AG08396 (cell line): ENCODE data around the gene C14orf132.
A peak's percentile ranks its signal among the peaks of the same experiment; 100 is the strongest.
"Not testable (repeated sequence)": the region's sequence is repeated elsewhere in the genome, so short reads cannot be mapped to it uniquely, and the experiment has no call there.

Source experiments
- DNase-seq: peaks from one replicate; pipeline ENCODE4 v3.0.0; 2012; ENCODE audit warnings: low spot score, mixed read lengths

Gene C14orf132

DNA sequence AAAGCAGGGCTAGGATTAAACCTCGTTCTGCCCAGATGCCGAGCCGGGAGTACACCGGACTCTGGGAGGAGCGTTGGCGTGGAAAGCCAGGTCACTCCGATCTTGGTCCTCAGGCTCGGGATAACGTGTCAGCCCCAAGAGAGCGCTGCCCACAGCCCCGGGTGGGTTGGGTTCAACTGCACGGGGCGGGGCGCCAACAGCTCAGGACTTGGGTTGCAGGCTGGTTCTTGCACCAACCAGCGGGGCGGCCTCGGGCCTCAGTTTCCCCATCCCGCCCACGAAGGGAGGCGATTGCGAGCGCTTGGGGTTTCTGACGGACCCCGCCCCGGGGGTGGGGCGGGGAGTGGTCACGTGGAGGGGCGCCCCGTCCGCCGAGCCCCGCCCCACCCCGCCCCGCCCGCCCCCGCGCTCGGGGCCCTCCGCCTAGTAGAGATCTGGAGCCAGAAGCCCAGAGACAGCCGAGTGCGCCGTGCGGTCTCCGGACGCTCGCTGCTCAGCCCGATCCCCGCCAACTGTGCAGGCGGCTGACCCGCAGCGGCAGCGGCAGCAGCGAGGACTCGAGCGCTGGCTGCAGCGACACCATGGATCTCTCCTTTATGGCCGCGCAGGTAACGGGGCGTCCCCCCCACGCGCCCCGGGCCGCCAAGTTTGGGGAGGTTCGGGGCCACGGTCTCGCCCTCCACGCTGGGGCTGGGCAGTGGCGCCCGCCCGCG is at the start of gene C14orf132:
TSS of gene C14orf132 (plus strand) at position 443 of the 713 bp plus-strand sequence. CDS start at position 582, 139 bp downstream.
- DNase-seq: peak; percentile 92

DNA sequence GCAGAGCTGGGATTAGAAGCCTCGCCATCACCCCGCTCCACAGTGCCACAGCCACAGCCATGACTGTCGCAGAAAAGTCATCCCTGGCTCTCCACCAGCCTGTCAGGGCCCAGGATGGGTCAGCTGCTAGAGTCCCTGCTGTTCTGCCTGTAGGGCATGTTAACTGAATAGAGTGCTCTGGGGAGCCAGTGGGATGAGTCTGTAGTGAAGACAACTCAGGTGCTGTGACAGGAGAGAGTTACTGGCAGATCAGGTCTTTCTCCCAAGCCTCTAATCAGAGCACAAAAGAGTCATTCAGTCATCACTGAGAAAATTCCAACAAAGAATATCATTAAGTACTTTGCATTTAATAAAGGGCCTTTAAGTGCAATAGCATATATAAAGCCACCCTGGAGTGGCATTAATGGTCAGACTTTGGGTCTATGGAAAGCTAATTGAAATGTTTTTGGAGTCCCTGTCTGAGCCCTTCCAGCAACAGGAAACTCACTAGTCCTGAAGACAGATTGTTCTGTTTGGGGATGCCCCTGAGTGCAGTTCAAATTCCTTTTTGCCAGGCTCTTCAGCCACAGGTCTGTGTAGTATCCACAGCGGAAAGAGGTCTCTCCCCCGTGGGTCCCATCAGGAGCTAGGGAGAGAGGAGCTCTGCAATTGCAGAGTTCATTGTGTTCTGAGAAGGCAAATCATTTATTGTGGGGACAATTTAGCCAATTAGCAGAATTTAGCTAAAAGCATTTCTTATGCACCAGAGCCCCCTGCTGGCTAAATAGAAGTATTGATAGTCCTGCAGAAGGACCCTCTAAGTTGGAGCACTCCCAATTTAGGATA is 45.2 kb upstream of the C14orf132 start:
- DNase-seq: peak; percentile 46

DNA sequence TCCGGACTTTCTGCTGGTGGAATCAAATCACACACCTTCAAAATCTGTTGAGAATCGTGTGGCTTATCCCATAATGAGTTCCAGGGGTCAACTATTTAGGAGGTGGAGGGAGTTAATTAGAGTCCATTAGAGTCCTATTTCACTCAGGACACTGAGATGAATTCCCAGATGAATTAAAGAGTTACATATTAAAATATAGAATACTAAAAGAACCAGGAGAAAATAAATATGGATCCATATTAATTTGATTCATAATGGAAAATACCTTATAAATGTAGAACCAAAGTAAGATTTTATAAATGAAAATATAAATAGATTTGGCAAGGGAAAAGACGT is 44.6 kb upstream of the C14orf132 start:
- DNase-seq: no peak

DNA sequence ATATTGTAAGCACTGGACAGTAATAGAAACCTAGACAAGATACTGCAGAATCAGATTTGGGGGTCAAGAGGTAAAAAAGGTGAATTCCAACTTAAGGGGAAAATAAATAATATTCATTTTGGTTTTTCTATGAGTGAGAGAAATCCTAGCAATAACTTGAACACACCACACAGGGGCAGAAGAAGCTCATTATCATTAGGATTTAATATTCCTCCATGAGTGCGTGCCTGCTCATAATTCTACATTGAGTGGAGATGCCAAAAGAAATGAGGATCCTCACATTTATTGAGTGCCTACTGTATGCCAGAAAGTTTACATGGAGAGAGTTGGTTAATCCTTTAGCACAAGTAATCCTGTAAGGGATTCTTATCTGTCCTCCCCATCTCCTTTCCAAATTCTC is 40.5 kb upstream of the C14orf132 start:
- DNase-seq: no peak

DNA sequence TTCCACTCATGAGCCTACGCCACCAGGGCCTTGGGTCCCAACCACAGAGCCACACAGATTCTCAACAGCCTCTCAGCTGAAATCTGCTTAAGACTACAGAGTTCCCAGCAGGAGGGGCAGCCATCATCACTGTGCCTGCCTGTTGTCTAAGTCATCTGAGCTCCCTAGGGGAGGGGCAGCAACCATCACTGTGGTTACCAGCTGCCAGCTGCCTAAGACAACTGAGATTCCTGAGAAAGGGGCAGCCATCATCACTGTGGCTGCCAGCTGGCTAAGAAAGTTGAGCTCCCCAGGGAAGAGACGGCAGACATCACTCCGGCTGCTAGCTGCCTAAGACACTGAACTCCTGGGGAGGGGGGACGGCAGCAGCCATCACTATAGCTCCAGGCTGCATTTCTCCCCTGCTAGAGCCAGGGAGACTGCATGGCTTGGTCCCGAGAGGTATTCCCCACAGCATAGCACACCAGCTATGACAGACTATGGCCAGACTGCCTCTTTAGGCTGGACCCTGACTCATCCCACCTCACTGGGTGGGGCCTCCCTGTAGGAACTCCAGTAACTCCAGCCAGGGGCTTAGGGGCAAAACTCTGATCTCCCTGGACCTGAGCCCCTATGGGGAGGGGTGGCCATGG is 37.2 kb upstream of the C14orf132 start:
- no peak for DNase-seq

DNA sequence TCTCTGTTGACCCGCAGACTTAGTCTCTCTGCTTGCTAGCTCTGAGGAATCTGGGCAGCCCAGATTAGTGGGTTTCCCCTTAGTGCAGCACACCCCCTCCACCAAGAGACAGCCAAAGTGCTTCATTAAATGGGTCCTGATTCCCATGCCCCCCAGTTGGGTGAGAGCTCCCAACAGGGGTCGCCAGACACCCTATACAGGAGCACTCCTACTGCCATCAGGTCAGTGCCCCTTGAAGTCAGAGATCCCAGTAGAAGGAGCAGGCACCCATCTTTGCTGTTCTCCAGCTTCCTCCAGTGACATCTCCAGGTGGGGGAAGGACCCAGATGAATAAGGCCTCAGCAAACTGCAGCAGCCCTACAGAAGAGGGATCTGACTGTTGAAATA is 36.7 kb upstream of the C14orf132 start:
- no peak for DNase-seq

DNA sequence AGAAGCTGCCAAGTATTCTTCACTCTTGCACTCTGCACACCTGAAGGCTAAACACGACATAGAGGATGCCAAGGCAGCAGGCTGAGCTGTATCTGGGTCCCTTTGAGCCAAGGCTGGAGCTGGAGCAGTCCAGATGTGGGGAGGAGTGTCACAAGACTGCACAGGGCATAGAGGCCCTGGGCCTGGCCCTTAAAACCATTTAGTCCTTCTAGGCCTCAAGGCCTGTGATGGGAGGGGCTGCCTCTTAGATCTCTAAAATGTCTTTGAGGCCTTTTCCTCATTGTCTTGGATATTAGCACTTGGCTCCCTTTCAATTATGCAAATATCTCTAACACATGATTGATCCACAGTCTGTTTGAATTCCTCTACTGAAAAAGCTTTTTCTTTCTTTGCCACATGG is 28.0 kb upstream of the C14orf132 start:
- DNase-seq: no peak

DNA sequence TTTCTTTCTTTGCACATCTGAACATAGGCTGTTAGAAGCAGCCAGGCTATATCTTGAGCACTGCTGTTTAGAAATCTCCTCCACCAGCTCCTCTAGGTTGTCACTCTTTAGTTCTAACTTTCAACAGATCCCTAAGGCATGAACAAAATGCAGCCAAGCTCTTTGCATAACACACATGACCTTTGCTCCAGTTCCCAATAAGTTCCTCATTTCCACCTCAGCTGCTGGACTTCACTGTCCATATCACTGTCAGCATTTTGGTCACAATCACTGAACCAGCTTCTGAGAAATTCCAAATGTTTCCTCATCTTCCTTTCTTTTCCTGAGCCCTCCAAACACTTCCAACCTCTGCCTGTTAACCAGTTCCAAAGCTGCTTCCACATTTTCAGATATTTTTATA is 27.6 kb upstream of the C14orf132 start:
- DNase-seq: no peak

DNA sequence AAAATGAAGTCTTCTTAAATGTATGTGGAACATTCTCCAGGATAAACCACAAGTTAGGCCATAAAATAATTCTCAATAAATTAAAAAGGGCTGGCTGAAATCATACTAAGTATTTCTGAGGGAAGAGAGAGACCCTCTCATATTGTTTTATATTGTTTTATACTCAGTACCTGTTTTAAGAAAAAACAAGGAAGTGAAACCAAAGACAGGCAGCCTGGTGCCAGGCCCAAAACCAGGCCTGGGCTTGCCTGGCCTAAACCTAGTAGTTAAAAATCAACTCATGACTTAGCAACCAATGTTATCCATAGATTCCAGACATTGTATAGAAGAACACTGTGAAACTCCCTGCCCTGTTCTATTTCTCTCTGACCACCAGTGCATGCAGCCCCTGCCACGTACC is 26.4 kb upstream of the C14orf132 start:
- DNase-seq: not testable (repeated sequence)

DNA sequence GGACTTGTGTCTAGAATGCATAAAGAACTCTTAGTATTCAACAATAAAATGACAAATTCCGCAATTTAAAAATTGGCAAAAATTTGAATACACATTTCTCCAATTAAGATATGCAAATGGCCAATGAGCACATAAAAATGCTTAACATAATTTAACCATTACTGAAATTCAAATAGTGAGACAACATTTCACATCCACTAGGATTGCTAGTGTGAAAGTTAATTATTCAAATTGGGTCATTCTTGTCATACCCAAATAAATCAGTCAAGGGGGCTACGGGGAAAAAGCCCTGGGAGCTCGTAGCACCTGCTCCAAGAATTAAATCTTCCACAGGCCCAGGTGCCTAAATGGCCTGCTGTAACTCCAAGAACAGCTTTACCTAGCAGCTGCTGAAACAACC is 25.0 kb upstream of the C14orf132 start:
- no peak for DNase-seq

DNA sequence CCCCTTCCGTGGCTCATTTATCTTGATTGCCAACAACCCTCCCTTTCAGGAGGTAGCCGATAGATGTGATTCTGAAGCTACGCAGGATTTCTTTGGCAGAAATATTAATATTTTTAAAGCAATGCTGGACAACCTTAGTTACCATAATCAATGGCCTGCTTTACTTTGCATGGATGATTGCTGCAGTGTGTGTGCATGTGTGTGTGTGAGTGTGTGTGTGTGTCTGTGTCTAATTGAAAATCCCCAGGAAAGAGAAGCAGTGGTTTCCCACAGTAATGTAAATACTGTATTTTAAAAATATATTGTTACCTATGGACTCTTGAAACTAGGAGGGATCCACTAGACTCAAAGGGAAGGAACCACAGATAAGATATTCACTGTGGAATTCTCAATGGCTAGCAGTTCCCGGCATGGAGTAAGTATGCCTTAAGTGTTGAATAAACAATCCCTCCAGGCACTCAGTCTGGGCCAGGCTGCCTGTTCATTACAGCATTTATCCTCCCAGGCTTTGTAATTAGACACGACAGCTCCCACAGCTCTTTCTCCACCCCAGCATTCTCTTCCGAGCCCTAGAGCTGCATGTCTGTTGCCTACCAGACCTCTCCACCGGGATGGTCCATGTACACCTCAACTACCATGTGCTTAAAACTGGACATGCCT is 22.5 kb upstream of the C14orf132 start:
- no peak for DNase-seq

DNA sequence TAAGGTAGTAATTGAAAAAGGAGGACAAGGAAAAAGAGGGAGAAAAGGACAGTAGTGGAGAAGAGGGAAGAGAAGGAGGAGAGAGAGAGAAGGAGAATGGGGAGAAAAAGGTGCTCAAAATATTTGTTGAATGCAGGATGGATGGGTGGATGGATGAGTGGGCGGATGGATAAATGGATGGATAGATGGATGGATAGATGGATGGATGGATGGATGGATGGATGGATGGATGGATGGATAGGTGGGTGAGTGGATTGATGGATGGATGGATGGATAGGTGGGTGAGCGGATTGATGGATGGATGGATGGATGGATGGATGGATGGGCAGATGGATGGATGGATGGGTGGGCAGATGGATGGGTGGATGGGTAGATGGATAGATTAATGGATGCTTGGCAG is 21.3 kb upstream of the C14orf132 start:
- no peak for DNase-seq

DNA sequence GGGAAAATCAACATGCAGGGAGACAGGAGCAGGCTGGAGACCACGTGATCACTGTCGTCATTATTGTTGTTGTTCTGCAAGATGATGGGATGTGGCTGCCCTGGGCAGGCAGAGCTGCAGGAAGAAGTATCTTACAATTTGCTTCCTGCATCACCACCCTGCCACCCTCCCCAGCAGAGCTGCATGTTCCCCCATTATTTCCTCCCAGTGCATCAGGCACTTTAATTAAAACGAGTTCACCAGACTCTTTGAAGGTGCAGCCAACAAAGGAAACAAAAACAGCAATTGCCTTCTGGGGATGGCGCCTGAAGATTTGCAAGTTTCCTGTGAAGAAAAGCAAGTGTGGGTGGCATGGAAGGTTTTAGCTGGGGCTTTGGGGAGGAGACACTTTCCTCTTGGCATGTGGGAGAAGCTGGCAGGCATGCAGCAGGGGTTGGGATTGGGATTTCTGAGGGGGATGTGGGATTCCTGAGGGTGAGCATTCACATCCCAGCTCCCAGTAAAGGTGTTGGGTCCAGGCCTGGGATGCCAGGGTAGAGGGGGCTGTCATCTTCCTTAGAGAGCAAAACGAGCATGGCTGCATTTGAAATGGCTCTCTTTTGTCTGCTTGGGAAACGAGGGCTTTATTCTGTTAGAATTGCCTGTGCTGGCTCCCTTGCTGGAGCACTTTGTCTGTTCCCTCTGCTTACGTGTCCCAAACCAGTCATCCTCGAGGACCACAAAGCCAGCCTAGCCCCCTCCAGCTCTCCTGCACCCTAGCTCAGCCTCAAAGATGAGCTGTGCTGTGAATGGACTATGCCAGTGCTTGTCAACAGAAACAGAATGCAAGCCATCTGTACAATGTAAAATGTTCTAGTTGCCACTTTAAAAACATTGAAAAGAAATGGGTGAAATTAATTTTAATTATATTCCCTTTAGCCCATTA is 11.5 kb upstream of the C14orf132 start:
- DNase-seq: no peak

DNA sequence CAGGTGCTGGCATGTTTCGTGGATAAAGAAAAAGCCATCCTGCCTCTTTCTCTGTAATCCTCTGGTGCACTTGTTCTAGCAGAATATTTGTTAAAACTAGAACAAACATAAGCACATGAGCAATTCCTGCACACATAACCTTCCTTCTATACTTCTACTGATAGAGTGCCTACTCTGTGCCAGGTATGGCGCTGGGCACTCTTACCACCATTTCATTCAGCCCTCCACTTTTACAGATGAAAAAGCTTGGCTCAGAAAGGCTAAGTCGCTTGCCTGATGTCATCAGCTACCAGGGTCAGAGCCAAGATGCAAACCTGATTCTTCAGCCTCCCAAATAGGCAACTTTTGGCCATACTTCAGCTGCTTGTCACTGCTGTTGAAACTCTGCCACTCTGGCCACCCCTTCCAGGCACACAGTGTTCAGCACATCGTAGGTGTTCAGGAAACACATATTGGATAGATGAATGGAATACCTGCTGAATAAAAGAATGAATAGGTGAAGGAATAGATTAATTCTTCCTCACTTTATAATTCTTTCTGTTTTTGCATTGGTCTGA is 10.0 kb upstream of the C14orf132 start:
- DNase-seq: no peak

DNA sequence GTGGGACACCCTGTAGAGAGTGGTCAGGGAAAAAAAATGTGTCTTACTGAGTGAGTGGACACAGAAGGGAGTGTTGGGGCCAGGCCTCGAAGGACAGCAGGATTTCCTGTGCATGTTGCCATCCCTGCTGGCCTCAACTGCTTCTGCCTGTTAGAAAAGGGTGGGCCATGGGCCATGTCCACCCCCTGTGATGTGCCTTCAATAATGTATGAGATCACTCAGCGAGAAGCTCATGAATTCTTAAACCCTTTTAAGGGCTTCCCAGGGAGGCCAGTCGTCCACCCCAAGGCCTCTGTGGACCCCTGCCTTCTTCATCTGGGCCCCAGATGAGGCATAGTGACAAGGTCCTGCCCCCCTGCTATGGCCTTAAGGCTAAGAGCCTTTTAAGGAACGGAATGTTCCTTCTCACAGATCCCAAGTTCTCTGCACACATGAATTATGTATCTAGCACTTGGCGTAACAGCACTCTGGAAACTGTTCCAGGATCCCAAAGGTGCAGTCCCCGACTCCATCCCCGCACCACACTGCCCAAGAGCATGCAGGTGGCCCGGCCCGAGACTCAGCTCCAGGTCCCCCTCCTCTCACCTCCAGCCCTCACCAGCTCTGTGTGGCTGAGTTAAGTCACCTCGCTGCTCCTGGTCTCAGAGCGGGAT is 8.9 kb upstream of the C14orf132 start:
- no peak for DNase-seq

DNA sequence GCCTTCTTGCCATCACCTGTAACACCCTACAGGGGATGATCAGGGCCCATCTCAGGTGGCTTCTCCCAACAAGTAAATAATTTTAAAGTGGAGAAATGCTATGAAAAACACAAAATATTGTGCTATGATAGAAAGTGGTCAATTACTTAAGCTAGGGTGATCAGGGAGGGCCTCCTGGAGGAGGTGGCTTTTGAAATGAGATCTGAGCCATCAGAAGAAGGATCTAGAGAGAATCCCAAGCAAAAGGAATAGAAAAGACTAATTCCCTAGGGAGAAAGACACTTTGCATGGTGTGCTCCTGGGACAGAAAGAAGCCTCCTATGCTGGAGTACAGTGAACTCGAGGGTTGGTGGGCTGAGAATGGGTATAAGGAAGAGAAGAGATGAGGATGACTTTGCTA is 7.5 kb upstream of the C14orf132 start:
- DNase-seq: no peak

DNA sequence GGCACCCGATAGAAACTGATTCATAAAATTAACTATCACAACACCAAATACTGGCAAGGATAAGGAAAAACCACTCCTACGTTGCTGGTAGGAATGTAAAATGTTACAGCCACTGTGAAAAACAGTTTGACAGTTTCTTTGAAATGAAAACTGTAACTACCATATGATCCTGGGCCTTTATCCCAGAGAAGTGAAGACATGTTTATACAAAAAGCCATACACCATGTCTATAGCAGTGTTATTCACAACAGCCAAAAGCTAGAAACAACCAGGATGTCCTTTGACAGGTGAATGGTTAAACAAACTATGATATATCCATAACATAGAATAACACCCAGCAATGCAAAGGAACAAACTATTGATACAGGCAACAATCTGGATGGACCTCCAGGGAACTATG is 3.7 kb upstream of the C14orf132 start:
- no peak for DNase-seq

DNA sequence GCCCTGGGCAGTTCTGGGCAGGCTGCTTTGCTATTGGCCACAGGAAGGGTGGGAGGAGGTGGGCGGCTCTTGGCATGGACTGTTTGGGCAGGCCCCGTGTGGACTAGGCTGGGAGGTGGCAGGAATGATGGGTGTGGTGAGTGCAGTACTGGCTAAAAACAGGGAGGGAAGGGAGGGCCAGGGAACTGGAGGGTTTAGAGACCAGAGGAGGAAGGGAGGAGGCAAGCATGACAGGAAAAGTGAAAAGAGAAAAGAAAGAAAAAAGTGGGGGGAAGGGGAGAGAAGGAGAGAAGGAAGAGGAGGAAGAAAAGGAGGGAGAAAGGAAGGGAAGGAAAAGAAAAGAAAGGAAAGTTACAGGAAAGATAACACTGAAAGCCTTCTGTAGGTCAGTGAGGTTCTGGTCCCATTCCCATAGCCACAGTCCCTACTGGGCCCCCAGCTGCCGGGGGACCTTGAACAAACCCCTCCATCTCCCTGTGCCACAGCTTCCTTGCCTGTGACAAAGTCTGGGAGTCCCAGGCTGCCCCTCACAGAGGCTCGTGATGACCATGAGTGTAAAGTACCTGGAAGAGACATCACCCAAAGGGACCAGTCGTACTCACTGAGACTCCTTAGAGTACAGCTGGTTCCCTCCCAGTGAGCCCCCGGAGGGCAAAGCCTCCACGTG is 1.1 kb upstream of the C14orf132 start:
- peak; percentile 65 for DNase-seq

DNA sequence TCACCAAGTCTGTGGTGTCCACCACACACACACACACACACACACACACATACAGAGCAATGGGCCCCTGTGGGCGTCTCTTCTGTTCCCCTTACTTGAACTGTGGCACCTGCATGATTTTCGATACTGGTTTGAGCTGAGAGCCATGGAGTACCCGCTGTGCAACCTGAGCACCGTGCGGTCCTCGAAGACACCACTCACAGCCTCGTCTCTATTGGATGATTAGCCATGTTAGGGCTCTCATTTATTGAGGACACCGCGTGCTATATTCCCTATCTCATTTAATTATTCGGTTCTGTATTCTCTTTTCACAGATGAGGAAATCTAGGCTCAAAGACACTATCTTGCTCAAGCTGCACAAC is 623 bp upstream of the C14orf132 start:
- DNase-seq: no peak

DNA sequence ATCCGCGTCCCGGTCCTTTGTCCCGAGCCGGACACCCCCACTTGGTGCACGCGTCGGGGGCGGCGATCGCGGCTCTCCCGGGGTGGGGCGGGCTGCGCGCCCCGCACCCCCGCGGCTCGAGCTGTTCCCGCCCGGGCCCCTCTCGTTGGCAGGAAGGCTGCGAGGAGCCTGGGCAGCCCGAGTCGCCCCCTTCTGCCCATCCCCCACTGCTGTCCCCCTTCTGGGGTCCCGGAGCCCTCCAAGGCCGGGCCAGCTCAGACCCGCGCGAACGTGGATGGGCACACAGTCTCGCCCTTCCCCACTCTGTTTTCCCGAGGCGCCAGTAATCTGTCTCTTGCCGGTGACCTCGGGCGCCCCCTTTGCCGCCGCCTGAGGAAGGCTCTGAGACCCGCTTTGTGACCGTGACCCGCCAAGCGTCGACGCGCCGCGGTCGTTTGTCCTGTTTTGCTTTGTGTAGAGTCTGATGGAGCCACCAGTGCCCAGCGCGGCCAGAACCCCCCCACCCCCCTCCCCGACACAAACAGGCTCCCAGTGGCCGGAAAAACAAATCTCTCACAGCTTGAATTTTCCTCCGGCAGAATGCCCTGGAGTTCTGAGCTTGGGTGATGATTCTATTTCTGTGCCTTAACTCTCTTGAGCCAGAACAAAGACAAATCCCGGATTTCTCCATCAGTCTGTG is 610 bp downstream of the C14orf132 start:
- peak; percentile 40 for DNase-seq
